ENCODE results near the gene ANG. TPM values are rescaled to one million over a fixed set of nuclear protein-coding genes. Genes with fewer than 3 reads are reported as not detected.

Gene ANG
- total and polyA plus RNA-seq, 9 of the 15 experiments (the other 6 are each of a cell fraction or from before 2014, with no cell fraction given), result 0.21 to 0.73 (median 0.34) TPM; not detected in 4

DNA sequence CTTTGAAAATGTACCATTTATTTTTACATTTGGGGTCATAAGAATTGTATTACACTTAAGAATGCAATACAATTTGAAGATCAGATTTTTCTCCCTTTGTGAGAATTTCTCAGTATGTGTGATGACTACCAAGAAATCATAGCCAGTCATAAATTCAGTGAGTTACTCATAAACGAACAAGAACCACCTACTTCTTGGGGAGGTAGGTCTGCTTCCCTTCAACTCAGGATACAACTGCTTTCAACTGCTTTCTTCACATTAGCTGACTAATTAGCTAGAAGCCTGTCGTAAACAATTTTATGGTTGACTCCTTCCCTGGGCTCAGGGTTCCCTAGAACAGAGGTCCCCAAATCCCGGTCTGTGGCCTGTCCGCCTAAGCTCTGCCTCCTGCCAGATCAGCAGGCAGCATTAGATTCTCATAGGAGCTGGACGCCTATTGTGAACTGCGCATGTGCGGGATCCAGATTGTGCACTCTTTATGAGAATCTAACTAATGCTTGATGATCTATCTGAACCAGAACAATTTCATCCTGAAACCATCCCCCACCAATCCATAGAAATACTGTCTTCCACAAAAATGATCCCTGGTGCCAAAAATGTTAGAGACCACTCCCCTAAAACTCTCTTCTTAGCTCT lies 3.7 kb downstream of the ANG start:
- in situ Hi-C loops (cut with MboI), result loop anchor here (5.0 kb wide), 2 partner anchors 80 to 160 kb away; no protein-coding TSS in a partner anchor
- FAIRE-seq, result no peak
- BruUV-seq (replicated peaks), result no TSS peak

More for the DNA sequence above, 3.7 kb downstream of the ANG start:
- DNase-seq (ENCODE audit: extremely low read depth in 1 of 4, low spot score in 3 of 4) (peak in 1 of 4 experiments; percentile 34), ATAC-seq (no peak)
- Histone ChIP-seq H4K20me1 (replicated peaks; ENCODE audit: control insufficient read depth, insufficient read depth, low read length) (no peaks in the 10 kb centered on the region), H3K27ac (ENCODE audit: extremely low read depth, low read depth, low read length) (no peak overlapping the region), H3K9ac (ENCODE audit: insufficient read depth in 1 of 2, low read depth in 2 of 2, low read length in 2 of 2) (no peak overlapping the region), H3K4me1 (replicated peaks in 1 of 2; ENCODE audit: control insufficient read depth in 2 of 2, insufficient read depth in 2 of 2, low read length in 2 of 2) (peaks cover 0 to 5% of the 10 kb centered on the region in 2 experiments; a peak in 2 of 5 replicates), H3K27me3 (ENCODE audit: control insufficient read depth in 2 of 2, insufficient read depth in 2 of 2, low read length in 2 of 2) (no peaks in the 10 kb centered on the region), H3K4me2 (ENCODE audit: insufficient read depth, low read length) (peak overlapping the region; percentile 7; the same call in 1 of the 2 replicates), H2AFZ (ENCODE audit: low read depth, low read length) (no peak overlapping the region), H3K4me3 (no peak overlapping the region), H3K9me1 (ENCODE audit: control insufficient read depth, insufficient read depth, low read length) (no peaks in the 10 kb centered on the region), H3K9me3 (replicated peaks; ENCODE audit: control insufficient read depth, insufficient read depth, low read depth, low read length) (no peaks in the 10 kb centered on the region), H3K79me2 (ENCODE audit: control insufficient read depth, insufficient read depth, low read length) (no peaks in the 10 kb centered on the region), H3K36me3 (ENCODE audit: control insufficient read depth, insufficient read depth, low read length) (no peaks in the 10 kb centered on the region)
- CTCF ChIA-PET (ENCODE audit: low intra/inter-chr PET ratio), result interaction anchor here (0.7 to 3.4 kb wide), 4 partner anchors 79 to 386 kb away, joined by 3 to 49 read pairs (median 4); partner anchors contain the start of gene TTC5
- 9% methylated on average over 7 of the region's 7 CpGs for WGBS (ENCODE audit: insufficient coverage, low coverage, missing lambda C conversion rate)
- POLR2A ChIA-PET, result interaction anchor here (1.5 kb wide), 1 partner anchor 24 kb away, joined by 3 read pairs; no protein-coding TSS in a partner anchor
- intact Hi-C loops (cut with micrococcal nuclease), result loop anchor here (5.0 kb wide), 1 partner anchor 35 kb away; no protein-coding TSS in a partner anchor
- TF ChIP-seq, protein P1, sequence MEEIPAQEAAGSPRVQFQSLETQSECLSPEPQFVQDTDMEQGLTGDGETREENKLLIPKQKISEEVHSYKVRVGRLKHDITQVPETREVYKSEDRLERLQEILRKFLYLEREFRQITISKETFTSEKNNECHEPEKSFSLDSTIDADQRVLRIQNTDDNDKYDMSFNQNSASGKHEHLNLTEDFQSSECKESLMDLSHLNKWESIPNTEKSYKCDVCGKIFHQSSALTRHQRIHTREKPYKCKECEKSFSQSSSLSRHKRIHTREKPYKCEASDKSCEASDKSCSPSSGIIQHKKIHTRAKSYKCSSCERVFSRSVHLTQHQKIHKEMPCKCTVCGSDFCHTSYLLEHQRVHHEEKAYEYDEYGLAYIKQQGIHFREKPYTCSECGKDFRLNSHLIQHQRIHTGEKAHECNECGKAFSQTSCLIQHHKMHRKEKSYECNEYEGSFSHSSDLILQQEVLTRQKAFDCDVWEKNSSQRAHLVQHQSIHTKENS (CRISPR knock-in tag; IDR thresholded peaks at IDR 0.05), result no peak
- TF ChIP-seq CCAR2 (IDR thresholded peaks at IDR 0.05; ENCODE audit: low read depth, low read length) (no peak), PPARD (CRISPR knock-in tag; IDR thresholded peaks at IDR 0.05) (no peak), PRMT5 (CRISPR knock-in tag; IDR thresholded peaks at IDR 0.05) (no peak), NRF1 (conservative IDR thresholded peaks at IDR 0.05 in 1 of 2, IDR thresholded peaks at IDR 0.05 in 1 of 2) (peak; percentile 88 to 89), SRSF9 (IDR thresholded peaks at IDR 0.05; ENCODE audit: borderline replicate concordance, low read depth, low read length) (no peak)
